ELF-1 (cell line): ENCODE results near the gene DGKK.

Source experiments
- DNase-seq: peaks from one replicate; pipeline ENCODE4 v3.0.0-alpha.2; 2016; ENCODE audit warnings: low read depth, low spot score

DGKK gene, protein sequence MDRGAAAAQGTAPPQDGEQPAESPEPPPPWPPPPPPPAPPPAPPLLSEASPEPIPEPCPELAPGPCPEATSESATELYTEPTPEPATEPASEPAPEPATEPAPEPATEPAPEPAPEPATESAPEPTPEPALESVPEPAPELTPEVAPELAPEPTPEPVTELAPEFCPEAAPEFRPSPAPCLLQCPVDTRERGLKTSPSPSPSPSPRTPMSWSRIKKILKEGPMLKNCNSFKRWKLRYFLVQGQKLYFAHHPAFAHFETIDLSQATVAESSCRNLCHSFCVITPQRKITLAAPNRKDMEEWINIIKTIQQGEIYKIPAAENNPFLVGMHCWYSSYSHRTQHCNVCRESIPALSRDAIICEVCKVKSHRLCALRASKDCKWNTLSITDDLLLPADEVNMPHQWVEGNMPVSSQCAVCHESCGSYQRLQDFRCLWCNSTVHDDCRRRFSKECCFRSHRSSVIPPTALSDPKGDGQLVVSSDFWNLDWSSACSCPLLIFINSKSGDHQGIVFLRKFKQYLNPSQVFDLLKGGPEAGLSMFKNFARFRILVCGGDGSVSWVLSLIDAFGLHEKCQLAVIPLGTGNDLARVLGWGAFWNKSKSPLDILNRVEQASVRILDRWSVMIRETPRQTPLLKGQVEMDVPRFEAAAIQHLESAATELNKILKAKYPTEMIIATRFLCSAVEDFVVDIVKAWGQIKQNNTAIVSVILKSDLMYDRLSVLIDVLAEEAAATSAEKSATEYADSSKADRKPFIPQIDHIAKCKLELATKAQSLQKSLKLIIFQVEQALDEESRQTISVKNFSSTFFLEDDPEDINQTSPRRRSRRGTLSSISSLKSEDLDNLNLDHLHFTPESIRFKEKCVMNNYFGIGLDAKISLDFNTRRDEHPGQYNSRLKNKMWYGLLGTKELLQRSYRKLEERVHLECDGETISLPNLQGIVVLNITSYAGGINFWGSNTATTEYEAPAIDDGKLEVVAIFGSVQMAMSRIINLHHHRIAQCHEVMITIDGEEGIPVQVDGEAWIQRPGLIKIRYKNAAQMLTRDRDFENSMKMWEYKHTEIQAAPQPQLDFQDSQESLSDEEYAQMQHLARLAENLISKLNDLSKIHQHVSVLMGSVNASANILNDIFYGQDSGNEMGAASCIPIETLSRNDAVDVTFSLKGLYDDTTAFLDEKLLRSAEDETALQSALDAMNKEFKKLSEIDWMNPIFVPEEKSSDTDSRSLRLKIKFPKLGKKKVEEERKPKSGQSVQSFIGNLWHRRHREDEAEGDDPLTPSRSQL

DNA sequence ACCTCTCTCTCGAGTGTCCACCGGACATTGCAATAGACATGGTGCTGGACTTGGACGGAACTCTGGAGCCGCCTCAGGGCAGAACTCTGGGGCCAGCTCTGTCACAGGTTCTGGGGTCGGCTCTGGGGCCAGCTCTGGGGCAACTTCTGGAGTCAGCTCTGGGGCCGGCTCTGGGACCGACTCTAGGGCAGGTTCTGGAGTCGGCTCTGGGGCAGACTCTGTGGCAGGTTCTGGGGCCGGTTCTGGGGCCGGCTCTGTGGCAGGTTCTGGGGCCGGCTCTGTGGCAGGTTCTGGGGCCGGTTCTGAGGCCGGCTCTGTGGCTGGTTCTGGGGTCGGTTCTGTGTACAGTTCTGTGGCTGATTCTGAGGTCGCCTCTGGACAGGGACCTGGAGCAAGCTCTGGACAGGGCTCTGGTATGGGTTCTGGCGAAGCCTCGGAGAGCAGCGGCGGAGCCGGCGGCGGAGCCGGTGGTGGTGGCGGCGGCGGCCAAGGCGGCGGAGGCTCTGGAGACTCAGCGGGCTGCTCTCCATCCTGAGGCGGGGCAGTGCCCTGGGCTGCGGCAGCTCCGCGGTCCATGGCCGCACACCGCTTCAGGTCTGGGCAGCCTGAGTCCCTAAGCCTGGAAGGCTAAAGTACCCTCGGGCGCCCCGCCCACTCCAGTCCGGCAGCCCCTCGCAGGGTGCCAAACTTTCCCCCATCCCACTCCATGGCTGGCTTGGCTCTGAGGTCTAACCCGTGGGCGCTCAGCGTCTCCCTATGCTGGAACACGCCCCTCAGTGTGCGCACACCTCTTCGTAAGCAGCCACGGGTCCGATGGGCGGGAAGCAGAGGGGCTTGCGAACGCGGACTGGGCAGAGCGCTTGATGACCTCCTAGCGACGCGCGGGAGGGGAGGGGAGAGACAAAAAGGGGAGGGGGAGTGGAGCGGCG lies at the start of gene DGKK:
Gene DGKK (minus strand): TSS at position 723 of the 929 bp plus-strand sequence. CDS start 147 bp downstream, at position 576.
- DNase-seq: peak; percentile 86

DNA sequence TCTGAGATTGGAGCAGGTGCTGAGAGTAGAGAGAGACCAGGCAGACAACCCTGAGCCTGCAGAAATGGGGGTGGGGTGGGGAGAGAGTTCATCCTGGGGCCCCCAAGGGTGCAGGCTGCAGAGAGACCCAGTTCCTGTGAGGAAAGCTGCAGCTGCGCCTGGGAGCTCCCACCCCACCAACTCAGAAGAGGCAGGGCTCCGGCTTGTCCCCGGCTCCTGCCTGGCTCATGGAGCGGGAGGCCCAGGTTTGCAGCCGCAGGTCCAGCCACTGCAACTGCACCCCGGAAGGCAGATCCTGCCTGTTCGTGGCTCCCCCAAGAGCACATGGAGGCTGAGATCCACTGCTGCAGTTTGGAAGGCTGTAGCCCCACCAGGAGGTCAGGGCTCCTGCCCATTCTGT lies 44.2 kb upstream of the DGKK start:
- DNase-seq: no peak

DNA sequence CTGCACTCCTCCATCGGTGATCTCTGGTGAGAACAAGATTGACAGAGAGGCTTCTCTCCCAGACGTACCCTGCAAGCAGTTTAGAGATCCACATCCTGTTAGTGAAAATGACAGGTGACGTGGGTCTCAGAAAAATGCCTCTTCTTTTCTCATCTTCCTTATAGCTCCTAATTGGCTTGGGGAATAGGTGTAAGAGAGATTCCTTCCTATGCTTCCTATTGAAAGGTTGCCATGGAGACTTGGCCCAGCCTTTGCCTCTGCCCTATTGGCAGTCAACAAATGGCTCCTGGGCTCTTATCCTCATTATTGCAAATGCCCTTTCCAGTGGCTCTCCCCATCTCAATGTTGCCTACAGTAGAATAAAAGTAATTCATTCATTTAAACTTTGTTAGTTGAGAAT lies 26.5 kb upstream of the DGKK start:
- DNase-seq: no peak

DNA sequence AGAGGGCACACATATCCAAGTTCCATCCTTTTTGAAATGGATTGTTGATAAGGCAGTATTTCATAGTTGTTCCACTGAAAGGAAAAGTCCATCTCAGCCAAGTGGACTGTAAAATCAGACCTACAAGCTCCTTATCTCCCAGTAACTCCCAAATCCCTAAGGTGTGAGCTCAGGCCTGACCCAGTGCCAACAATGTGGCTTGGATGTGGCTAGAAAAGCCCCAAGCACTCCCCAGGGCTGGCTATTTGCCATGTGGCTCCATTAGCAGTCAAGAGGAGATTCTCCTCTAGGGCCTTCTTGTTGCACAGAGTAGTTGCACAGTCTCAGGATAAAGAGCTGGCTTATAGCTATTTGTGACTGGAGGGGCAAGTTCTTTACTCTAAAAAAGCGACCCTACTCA lies 25.0 kb upstream of the DGKK start:
- DNase-seq: no peak

DNA sequence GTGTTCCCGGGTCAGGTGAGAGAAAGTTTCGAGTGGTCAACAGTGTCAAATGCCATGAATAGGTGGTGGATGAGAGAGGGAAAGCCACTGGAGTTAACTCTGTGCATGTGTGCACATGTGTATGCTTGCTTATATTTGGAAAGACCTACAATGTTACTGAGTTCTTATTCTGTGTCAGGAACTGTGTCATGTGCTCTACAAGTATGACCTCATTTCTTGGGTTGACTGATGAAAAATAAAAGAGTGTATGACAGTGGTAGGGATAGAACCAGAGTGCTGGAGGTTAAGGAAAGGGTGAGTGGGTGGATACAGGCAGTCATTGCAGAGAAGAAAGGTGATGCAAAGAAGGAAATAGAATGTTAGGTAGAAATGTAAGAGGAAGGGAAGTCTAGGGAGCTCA lies 22.1 kb upstream of the DGKK start:
- no peak for DNase-seq

DNA sequence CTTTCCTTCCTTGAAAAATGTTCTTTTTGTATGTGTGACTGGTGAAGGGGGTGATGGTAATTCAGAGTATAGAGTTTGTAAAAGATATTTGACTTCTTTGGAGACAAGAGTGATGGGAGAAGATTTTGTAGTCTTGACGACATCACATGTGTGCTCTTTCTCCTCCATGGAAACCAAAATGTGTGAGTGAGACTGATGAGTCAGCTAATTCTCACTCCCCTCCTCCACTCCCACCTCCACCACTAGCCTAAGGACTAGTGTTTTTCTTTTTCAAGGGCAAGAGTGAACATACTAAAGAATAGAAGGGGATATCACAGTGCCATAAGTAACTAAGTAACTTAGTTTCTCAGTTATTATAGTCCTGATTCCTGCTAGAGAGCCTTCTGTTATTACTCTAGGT lies 14.0 kb upstream of the DGKK start:
- no peak for DNase-seq

DNA sequence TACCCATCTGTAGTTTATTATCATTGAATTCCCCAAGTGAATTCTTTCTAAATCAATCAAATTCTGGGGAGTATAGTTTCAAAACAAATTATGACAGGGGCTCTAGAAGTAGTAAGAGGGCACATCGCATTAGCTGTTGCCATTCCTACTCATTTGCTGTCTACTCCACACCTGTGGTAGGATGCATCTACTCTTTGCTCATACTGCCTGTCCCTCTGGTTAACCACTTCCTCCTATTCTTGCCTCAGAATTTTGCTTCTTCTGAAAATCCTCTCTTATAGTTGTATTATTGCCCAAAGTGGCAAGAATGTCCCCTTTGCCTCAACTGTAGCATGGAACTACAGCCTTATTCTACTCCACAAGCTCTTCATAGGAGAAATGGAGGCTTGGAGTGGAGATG lies 12.7 kb upstream of the DGKK start:
- no peak for DNase-seq

DNA sequence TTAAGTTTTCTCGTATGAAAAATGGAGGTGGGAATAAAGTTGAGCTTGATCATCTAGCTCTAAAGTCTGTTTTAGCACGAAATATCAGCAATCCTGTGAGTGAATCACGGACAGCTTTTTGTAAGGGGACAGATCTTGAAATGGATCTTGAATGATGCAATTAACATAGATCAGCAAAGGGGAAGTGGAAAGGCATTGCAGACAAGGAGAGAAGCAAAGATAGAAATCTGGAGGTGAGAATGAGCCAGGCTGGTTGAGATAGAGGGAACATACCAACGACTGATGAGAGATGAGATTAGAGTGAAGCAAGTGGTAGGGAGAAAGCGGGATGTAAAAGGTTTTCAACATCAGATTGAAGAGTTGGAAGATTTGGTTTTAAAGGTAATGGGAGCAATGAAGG lies 4.6 kb upstream of the DGKK start:
- no peak for DNase-seq

DNA sequence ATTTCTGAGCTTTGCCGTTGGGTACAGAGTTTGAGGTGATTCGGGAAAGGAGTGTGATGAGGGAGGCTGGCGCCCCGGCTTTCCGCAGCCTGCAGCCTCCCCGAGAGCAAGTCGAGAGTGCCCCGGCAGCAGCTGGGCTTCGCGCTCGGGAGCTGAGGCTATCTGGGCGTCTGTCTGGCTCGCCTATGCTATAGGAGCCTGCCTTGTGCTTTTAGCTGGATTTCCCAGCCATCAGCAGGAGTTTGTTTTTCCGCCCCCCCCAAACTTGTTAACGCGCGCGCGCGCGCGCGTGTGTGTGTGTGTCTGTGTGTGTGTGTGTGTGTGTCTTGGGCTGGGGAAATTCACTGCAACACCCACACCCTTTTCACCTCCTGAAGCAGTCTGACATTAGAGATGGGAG lies 765 bp upstream of the DGKK start:
- peak; percentile 40 for DNase-seq

DNA sequence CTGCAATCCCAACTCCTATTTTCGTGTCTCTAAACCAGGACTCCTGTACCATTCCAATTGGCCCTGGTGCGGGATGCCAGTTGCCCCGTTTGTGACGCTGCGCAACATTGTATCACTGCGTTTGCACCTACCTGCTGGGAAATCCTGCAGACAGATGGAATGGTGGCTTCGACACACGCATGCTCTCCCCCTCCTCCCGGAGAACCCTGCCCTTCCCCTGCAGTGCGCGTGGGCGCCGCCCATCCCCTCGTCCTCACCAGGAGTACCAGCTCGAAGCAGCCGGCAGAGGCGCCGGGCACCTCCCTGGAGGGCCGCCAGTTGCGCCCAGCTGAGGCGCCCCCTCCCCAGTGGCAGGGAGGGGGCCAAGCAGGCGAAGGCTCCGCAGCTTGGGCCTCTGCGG lies 1.4 kb downstream of the DGKK start:
- DNase-seq: peak; percentile 37

DNA sequence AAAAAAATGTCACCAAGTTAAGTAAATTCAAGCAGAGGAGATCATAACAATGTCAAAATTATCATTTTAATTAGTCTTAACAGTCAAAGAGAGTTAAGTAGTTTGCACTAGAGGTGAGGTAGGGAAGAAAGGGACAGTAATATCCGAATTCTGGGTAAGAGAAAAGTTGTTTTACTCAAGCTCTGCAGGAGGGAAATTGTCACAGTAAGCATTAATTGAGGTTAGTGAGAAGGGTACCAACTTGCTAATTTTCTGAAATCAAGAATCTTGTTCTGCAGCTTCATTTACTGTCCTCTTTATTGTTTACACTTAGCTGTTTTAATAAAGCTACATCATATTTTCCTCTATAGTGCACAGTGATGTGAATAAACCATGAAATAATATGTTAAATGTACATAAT lies 11.0 kb downstream of the DGKK start:
- DNase-seq: no peak

DNA sequence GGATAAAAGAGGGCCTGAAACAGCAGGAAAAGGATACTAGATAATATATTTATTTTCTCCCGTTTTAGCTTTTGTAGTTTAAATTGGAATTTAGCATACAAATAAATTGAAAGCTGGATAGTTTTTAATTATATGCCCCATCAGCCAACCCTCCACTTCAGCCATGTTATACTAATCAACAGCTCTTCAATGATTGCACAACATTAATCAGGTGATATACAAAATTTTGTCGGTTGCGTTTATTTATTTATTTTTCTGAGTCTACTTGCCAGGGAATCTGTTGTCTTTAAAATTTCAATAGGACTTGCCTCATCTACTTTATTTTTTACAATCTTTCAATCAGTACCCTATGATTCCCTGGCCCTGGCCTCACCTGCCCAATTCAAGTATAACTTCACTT lies 12.1 kb downstream of the DGKK start:
- no peak for DNase-seq

DNA sequence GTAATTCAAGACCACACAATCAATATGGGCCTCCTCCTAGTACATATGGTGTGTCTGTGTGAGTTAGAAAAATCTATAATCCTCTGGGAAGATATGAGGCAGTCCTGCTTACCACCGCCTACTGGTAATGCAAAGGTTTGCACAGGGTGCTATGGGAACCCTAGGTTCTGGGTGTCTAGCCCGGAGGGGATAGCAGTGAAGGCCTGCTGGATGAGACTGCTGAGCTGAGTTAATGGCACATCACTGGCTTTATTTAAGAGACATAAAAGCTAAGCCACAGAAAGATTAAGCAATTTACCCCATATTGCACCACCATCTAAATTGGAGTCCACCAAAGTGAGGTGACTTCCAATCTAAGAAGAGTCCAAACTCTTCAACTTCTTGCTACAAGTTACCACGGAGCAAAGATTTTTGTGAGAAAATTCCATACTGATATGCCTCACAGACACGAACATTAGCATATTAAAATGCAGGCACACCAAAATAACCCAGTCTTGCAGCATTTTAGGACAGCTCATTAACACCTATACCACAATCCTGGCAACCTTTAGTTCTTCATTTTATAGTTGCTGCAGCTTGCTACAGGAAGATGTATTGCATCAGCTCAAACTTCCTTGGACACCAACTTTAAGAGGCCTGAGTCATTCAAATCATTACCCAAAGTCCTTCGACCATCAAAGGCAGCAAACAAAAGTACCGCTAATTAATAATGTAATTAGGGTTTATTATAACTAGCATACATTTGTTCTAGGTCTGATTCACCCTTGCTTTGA lies 13.7 kb downstream of the DGKK start:
- DNase-seq: no peak

DNA sequence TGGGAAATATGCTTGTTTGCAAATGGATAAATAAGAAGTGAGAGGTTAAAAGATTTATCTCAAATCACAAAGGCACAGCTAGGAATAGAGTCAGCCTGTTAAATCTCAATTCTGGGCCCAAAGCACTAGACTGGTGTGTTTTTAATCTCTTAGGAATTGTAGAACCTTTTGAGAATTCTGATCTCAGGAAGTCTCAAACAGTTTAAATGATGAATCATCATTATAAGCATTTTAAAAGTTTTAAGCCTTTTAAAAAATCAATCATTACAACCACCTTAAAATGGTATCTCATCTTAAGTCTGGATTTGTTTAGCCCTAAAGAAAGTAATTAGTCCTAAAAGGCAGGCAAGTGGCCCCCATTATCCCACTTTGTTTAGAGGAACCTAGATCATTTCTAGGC lies 17.8 kb downstream of the DGKK start:
- no peak for DNase-seq

DNA sequence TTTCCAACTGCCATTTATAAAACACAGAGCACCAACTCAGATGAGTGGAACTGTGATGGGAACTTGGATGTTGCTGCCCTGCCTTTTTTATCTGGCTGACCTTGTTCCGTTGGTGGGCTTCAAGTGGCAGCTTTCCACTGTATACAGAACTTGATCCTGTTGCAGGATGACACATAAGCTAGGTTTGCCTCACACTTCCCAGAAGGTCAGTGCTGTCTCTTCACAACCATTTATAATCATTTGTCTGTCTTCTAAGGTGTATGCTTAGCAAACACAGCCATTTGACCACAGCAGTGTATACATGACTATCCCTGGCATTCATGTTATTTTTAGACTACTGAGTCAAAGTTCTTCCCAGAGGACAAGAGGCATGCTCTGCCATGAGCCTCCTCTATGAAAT lies 20.3 kb downstream of the DGKK start:
- no peak for DNase-seq

DNA sequence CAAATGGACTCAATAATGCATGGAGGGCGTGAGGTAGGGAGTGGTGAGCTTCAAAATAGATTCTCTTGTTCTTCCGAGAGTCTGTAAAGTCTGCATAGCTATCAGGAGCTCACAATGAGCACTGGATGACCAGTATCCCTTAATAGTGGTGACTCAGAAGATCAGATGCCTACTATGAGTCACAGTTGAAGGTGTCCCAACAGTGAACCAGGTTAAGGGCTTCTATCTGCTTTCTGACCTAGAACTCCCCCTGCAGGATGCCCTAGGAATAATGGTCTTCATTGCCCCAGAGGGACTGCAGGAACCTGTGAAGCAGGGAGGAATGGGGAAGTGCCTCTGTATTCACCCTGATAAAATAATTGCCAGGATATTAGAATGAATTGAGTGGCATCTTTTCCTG lies 22.1 kb downstream of the DGKK start:
- DNase-seq: peak; percentile 58

DNA sequence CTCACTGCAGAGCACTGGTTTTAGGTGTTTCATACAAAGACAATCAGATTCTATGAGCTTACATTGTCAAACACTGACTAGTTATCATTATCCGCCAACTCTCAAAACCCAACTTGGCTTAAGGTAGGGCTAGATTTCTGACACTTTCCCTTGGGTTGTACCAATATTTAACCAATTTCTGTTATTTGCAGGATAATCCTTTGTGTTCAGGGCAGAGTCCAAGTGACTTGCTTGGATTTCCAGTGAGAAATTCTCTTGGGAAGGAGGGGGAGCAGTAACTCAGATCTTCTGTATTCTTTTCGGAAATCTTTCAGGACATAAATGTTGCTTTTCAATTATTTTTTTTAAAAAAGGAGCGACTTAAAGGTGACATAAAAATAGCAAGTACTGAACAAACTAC lies 23.1 kb downstream of the DGKK start:
- DNase-seq: no peak

DNA sequence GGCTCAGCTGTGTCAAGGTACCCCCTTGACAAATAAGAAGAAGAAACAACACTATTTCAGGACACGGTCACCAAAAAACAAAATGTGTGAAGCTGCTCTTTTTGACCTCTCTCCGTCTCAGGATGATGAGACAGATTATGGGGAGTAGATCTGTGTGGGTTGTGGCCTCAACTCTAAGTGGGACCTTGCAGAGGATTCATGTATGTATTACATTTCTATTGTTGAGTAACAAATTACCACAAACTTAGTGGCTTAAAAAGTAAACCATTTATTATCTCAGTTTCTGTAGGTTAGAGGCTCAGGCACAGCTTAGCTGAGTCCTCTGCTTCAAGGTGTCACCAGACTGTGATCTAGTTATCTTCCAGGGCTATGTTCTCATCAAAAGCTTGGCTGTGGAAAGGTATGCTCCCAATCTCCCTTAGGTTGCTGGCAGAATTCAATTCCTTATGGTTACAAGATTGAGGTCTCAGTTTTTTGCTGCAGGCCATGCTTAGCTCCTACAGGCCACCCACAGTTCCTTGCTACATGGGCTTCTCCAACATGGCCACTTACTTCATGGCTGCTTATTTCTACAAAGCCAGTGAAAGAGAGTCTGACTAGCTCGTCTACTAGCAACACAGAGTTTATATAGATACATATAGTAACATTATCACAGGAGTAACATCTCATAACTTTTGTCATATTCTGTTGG lies 28.1 kb downstream of the DGKK start:
- no peak for DNase-seq

DNA sequence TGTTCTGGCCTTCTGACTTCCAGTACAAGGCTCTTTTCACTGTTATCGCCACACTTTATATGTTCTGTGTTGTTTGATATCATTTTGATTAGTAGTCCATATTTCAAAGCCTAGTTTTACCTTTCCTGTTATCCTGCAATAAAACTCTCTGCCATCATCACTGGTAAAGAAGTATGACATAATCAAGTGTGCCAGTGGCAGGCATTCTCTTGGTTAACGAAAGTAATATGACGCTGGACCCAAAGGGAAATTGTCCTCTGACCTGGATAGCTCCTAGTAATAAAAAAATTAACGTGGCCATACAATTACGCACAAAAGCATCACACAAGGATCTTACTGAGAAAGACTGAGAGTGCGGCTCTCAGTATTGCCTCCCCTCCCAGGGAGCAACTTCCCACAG lies 33.8 kb downstream of the DGKK start:
- no peak for DNase-seq

DNA sequence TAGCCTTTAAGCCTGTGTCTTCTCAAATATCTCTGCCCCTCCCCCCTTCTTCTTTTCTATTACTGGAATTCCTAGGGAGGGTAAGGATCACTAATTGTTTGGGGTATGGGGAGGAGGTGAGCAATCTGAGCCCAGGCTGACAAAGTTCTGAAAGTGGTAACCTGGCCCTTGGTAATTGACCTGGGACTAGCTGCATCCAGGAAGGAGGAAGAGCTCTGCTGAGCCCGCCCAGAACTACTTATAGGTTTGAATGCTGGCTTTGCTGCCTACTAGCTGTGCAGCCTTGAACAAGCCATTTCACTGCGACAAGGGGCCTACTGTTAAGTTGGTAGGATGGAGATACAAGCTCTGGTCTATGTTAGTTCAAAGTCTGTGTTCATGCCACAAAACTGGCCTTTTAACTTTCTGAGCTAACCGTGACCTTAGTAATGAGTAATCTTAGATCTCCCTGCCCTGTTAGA lies 37.8 kb downstream of the DGKK start:
- DNase-seq: peak; percentile 84
